GM12865 (cell line): ENCODE results near the gene NOB1.

Source experiments
- DNase-seq: peaks from one replicate; pipeline ENCODE4 v3.0.0; 2010; ENCODE audit warnings: low read depth
- H3K4me3 ChIP-seq: 2 replicates; pipeline ENCODE4 v1.5.1; 2011; ENCODE audit warnings: mild to moderate bottlenecking, low read depth, low read length, control low read depth
- TF ChIP-seq, protein P1 (sequence below): IDR thresholded peaks from 2 replicates; pipeline ENCODE4 v1.5.1; 2011; ENCODE audit warnings: low read length, control low read depth, low read depth, inconsistent platforms; ENCODE audit not compliant: insufficient read depth; ENCODE audit errors: missing control alignments

The NOB1 gene

GRCh38 chr16:69727916-69728270, 26.8 kb downstream of the NOB1 start:
- no peak for DNase-seq
- TF ChIP-seq, protein P1, sequence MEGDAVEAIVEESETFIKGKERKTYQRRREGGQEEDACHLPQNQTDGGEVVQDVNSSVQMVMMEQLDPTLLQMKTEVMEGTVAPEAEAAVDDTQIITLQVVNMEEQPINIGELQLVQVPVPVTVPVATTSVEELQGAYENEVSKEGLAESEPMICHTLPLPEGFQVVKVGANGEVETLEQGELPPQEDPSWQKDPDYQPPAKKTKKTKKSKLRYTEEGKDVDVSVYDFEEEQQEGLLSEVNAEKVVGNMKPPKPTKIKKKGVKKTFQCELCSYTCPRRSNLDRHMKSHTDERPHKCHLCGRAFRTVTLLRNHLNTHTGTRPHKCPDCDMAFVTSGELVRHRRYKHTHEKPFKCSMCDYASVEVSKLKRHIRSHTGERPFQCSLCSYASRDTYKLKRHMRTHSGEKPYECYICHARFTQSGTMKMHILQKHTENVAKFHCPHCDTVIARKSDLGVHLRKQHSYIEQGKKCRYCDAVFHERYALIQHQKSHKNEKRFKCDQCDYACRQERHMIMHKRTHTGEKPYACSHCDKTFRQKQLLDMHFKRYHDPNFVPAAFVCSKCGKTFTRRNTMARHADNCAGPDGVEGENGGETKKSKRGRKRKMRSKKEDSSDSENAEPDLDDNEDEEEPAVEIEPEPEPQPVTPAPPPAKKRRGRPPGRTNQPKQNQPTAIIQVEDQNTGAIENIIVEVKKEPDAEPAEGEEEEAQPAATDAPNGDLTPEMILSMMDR, result no peak
- H3K4me3 ChIP-seq, result no peak overlapping the region

DNA sequence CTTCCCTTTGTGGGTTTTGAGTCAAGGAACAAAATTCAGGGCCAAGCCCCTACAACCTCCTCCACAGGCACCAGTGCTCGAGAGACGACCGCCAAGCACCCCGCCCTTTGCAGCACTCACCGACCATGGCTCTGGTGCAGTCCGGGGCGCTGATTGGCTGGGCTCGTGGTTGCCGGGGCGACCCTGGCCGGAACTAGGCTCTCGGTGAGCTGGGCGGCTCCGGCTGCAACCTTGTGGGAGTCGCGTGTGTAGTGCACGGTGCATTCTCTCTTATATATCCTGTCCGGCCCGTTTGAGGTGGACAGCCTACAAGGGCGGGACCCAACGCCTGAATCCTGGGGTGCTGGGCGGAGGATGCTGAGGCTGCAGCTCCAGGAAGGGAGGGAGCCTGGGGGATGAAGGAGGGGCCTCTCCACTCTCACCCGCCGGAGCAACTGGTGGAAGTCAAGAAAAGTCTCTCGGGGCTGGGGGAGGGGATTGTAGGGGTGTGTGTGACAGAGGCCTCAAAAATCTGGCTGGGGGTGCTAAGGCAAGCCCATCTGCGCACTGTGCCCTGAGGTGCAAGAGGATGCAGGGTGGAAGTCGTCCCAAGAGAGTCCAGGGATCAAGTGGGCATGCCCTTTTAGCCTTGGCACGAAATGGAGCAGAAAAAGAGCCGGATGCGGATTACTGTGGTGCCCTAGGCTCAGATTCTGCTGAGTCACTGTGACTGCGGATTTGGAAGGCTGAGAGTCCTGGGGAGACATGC, 28.2 kb downstream of the NOB1 start, which contains the start of gene NQO1:
NQO1 (minus strand) TSS at position 248 of the 748 bp plus-strand sequence; CDS start at position 127, 121 bp downstream.
- H3K4me3 ChIP-seq, result peak within 1 kb of the TSS; percentile 63
- TF ChIP-seq, protein P1, result no peak
- peak; percentile 97 for DNase-seq

- TF ChIP-seq, protein P1, result no peak
- DNase-seq, result no peak
- H3K4me3 ChIP-seq, result peak overlapping the region; percentile 63
Measured at GRCh38 chr16:69725480-69726312, 29.0 kb downstream of the NOB1 start.

DNA sequence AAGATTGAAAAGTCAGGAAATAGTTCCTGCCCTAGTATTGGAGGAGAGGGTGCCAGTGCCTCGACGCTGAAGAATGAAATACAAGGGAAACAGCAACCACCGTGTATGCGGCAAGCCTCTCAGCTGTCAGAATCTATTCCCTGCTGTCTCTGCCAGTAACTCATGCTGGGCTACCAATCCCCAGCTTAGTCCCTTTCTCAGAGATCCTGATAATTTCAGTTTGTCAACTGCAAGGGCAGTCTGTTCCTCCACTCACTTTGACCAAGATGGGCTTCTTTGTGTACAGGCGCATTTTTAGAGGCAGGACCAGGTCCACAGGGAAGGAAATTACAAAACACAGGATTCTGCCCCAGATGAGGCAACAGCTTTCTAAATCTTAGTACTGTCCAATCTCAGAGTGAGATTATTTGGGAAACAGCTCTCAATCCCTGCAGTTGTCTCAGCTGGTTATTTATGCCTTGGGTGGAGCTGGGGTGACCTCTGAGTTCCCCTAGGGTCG, 29.7 kb downstream of the NOB1 start:
- TF ChIP-seq, protein P1, result no peak
- no peak overlapping the region for H3K4me3 ChIP-seq
- DNase-seq, result no peak

DNA sequence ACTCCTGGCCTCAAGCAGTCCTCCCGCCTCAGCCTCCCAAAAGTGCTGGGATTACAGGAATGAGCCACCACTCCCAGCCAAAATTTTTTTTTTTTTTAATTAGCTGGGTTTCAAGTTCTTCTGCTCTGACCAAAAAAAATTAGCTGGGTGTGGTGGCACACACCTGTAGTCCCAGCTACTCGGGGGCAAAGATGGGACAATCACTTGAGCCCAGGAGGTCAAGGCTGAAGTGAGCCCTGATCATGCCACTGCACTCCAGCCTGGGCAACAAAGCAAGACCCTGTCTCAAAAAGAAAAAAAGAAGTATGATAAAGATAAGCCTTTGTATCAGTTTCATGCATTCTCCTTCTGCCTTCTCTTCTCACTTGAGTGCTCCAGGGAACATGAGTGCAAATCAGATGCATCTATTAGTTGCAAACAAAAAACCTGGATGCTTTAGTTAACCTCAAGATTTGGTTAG, 30.3 kb downstream of the NOB1 start:
- no peak overlapping the region for H3K4me3 ChIP-seq
- DNase-seq, result no peak
- TF ChIP-seq, protein P1, result no peak

- TF ChIP-seq, protein P1, result no peak
- H3K4me3 ChIP-seq, result no peak overlapping the region
- DNase-seq, result no peak
Measured at GRCh38 chr16:69721441-69721957, 33.2 kb downstream of the NOB1 start.
